Cardiac muscle cell (in vitro differentiated cells and primary cell): ENCODE data around the gene ADAM12. TPM values are rescaled to one million over a fixed set of nuclear protein-coding genes. Genes with fewer than 3 reads are reported as not detected.

Experiments
- DNase-seq, 2 donors: peaks; one replicate each; pipeline versions ENCODE4 v3.0.0 to v3.0.0-alpha.2; 2010 to 2017; ENCODE audit warnings: low read depth in 1 of 2, low spot score in 1 of 2
- H3K27ac ChIP-seq: fragments of 200-600 bp; sonication (generic); 2 replicates; pipeline ENCODE4 v1.5.1; 2016
- H3K27me3 ChIP-seq: fragments of 200-600 bp; sonication (generic); 2 replicates; pipeline ENCODE4 v1.6.0; 2016; ENCODE audit warnings: control low read depth
- H3K36me3 ChIP-seq: fragments of 200-600 bp; sonication (generic); 2 replicates; pipeline ENCODE4 v1.5.1; 2016; ENCODE audit warnings: control low read depth
- H3K4me1 ChIP-seq: fragments of 200-600 bp; sonication (generic); 2 replicates; pipeline ENCODE4 v1.8.1; 2017; ENCODE audit warnings: low read depth, mild to moderate bottlenecking, mixed run types
- H3K4me3 ChIP-seq: fragments of 200-600 bp; sonication (generic); 2 replicates; pipeline ENCODE4 v1.5.1; 2016; ENCODE audit warnings: mild to moderate bottlenecking
- H3K9me3 ChIP-seq: fragments of 200-600 bp; sonication (generic); 2 replicates; pipeline ENCODE4 v1.5.1; 2017; ENCODE audit warnings: low read depth, mild to moderate bottlenecking, control low read depth
- CTCF ChIP-seq: IDR thresholded peaks from 2 replicates; pipeline ENCODE4 v1.5.1; 2012; ENCODE audit warnings: low read depth, mild to moderate bottlenecking, low read length
- polyA plus RNA-seq: library from polyadenylated mRNA; unstranded; fragments of >200 nt; fragmentation: Nextera tagmentation; extraction: Ambion mirVana; gene quantifications from 2 replicates; pipeline ENCODE4 v1.2.1, GENCODE V29; 2016
- total RNA-seq: library from RNA; depleted of rRNA; stranded (reverse); fragments of >200 nt; gene quantifications from 2 replicates; pipeline ENCODE4 v1.2.3, GENCODE V29; 2016

Gene ADAM12
- total and polyA plus RNA-seq, 2 experiments from 2014 or later, result 0.18 to 1.1 TPM

GRCh38 chr10:126081841-126082466 lies 306.3 kb downstream of the ADAM12 start:
- Histone ChIP-seq H3K27me3 (no peaks in the 10 kb centered on the region), H3K27ac (no peak overlapping the region), H3K4me1 (no peaks in the 10 kb centered on the region), H3K9me3 (no peaks in the 10 kb centered on the region), H3K36me3 (no peaks in the 10 kb centered on the region), H3K4me3 (no peak overlapping the region)
- no peak for TF ChIP-seq CTCF
- no peak for DNase-seq

GRCh38 chr10:126080879-126081411 lies 307.3 kb downstream of the ADAM12 start:
- no peaks in the 10 kb centered on the region for H3K27me3 ChIP-seq
- H3K4me1 ChIP-seq, result no peaks in the 10 kb centered on the region
- no peaks in the 10 kb centered on the region for H3K9me3 ChIP-seq
- no peak overlapping the region for H3K27ac ChIP-seq
- TF ChIP-seq CTCF, result no peak
- no peaks in the 10 kb centered on the region for H3K36me3 ChIP-seq
- H3K4me3 ChIP-seq, result no peak overlapping the region
- DNase-seq, result peak in 1 of 2 donors; percentile 68

- no peaks in the 10 kb centered on the region for H3K9me3 ChIP-seq
- no peak overlapping the region for H3K4me3 ChIP-seq
- H3K27ac ChIP-seq, result no peak overlapping the region
- H3K4me1 ChIP-seq, result no peaks in the 10 kb centered on the region
- TF ChIP-seq CTCF, result no peak
- no peak for DNase-seq
- no peaks in the 10 kb centered on the region for H3K27me3 ChIP-seq
- H3K36me3 ChIP-seq, result no peaks in the 10 kb centered on the region
Observed at GRCh38 chr10:126080291-126080825, 307.9 kb downstream of the ADAM12 start.

GRCh38 chr10:126075009-126075408 lies 313.3 kb downstream of the ADAM12 start:
- H3K27ac ChIP-seq, result no peak overlapping the region
- H3K27me3 ChIP-seq, result no peaks in the 10 kb centered on the region
- H3K4me3 ChIP-seq, result no peak overlapping the region
- TF ChIP-seq CTCF, result no peak
- no peak for DNase-seq
- H3K9me3 ChIP-seq, result no peaks in the 10 kb centered on the region
- no peaks in the 10 kb centered on the region for H3K4me1 ChIP-seq
- no peaks in the 10 kb centered on the region for H3K36me3 ChIP-seq

GRCh38 chr10:126074291-126074690 lies 314.0 kb downstream of the ADAM12 start:
- Histone ChIP-seq H3K27me3 (no peaks in the 10 kb centered on the region), H3K27ac (no peak overlapping the region), H3K36me3 (no peaks in the 10 kb centered on the region), H3K4me1 (no peaks in the 10 kb centered on the region), H3K9me3 (no peaks in the 10 kb centered on the region), H3K4me3 (no peak overlapping the region)
- no peak for DNase-seq
- TF ChIP-seq CTCF, result no peak
